Mucosa of stomach (tissue), 1 donor: ENCODE measurements around the gene VPS25.

ENCODE experiments used
- H3K27me3 ChIP-seq: one replicate; pipeline ENCODE4 v1.7.0; 2013; ENCODE audit warnings: mild to moderate bottlenecking, low read length; ENCODE audit not compliant: control insufficient read depth, insufficient read depth
- H3K36me3 ChIP-seq: one replicate; pipeline ENCODE4 v1.7.0; 2013; ENCODE audit warnings: low read length; ENCODE audit not compliant: control insufficient read depth, insufficient read depth
- H3K4me1 ChIP-seq: one replicate; pipeline ENCODE4 v1.7.0; 2013; ENCODE audit warnings: mild to moderate bottlenecking, low read length; ENCODE audit not compliant: control insufficient read depth, insufficient read depth
- H3K4me3 ChIP-seq: one replicate; pipeline ENCODE4 v1.7.0; 2013; ENCODE audit warnings: low read length
- H3K9ac ChIP-seq: one replicate; pipeline ENCODE4 v1.7.0; 2013; ENCODE audit warnings: mild to moderate bottlenecking, low read length, moderate library complexity
- H3K9me3 ChIP-seq: one replicate; pipeline ENCODE4 v1.7.0; 2013; ENCODE audit warnings: mild to moderate bottlenecking, low read length, moderate library complexity; ENCODE audit not compliant: control insufficient read depth
- donor health status: Pancreatic carcinoma.

The VPS25 gene

DNA sequence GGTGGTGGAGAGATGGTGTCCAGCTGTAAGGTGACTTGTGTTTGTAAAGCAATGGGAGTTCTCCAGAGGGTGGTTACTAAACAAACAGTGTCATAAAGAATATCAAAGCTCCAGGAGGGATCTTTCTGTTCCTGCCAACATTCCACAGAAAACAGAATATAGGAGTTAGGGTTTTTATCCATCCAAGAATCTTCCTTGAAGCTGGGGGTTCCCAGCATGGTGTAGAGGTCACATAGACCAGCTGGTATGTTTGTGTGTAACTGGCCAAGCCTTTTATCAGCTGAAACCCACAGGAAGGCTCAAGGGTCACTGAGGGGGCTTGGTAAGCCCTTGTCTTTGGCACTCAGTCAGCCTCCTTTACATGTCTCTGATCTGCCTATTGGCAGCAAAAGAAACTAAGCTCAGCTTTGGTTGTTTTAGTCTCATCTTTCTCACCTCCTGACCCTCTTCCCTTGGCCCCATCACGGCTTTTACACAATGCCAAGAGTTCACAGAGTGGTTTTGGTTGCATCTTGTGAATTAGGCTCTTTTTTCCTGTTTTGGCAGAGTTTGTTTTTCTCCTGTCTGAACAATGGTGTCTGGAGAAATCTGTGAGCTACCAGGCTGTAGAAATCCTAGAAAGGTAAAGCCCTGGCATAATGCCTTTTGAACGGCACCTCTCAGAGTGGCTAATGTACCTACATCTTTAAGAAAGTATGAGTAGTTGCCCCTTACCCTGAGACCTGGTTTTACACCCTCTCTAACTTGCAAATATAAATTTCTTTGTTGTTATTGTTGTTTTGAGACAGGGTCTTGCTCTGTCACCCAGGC lies 30.0 kb downstream of the VPS25 start:
- H3K4me1 ChIP-seq: peaks cover 35% of the 10 kb centered on the region
- no peak overlapping the region for H3K9ac ChIP-seq
- no peak overlapping the region for H3K4me3 ChIP-seq
- H3K27me3 ChIP-seq: no peaks in the 10 kb centered on the region
- H3K36me3 ChIP-seq: no peaks in the 10 kb centered on the region
- no peaks in the 10 kb centered on the region for H3K9me3 ChIP-seq

GRCh38 chr17:42804918-42805367 lies 31.7 kb downstream of the VPS25 start:
- Histone ChIP-seq H3K36me3 (no peaks in the 10 kb centered on the region), H3K27me3 (no peaks in the 10 kb centered on the region), H3K4me3 (no peak overlapping the region), H3K4me1 (peaks cover 29% of the 10 kb centered on the region), H3K9ac (no peak overlapping the region), H3K9me3 (no peaks in the 10 kb centered on the region)

DNA sequence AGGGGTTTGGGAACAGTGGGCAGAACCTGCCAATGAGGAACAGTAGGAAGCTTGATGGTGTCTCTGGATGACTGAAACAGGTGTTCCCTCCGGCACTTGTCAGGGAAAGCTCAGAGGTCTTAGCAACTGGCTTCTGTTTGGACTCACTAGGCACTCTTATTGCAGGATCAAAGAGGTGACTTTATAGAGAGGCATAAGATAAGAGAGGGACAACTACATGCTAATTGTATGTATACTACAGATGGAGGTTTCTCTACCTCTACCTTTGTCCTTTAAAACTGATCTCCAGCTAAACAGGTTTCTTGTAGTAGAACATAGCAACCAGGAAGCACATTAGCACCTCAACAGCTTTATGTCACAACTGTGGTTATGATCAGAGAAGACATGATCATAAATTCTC lies 33.0 kb downstream of the VPS25 start:
- H3K9ac ChIP-seq: no peak overlapping the region
- no peaks in the 10 kb centered on the region for H3K27me3 ChIP-seq
- H3K4me1 ChIP-seq: peaks cover 29% of the 10 kb centered on the region
- H3K4me3 ChIP-seq: no peak overlapping the region
- H3K36me3 ChIP-seq: no peaks in the 10 kb centered on the region
- no peaks in the 10 kb centered on the region for H3K9me3 ChIP-seq

GRCh38 chr17:42809250-42809649 lies 36.0 kb downstream of the VPS25 start:
- Histone ChIP-seq H3K4me1 (peaks cover 16% of the 10 kb centered on the region), H3K4me3 (no peak overlapping the region), H3K9ac (no peak overlapping the region), H3K36me3 (no peaks in the 10 kb centered on the region), H3K27me3 (no peaks in the 10 kb centered on the region), H3K9me3 (no peaks in the 10 kb centered on the region)

- no peak overlapping the region for H3K9ac ChIP-seq
- no peaks in the 10 kb centered on the region for H3K27me3 ChIP-seq
- H3K9me3 ChIP-seq: no peaks in the 10 kb centered on the region
- no peaks in the 10 kb centered on the region for H3K4me1 ChIP-seq
- H3K36me3 ChIP-seq: peaks cover 14% of the 10 kb centered on the region
- H3K4me3 ChIP-seq: no peak overlapping the region
Measured at GRCh38 chr17:42814633-42815399, 41.6 kb downstream of the VPS25 start.

GRCh38 chr17:42817866-42818265 lies 44.6 kb downstream of the VPS25 start:
- Histone ChIP-seq H3K27me3 (no peaks in the 10 kb centered on the region), H3K9me3 (no peaks in the 10 kb centered on the region), H3K36me3 (peaks cover 19% of the 10 kb centered on the region), H3K4me3 (no peak overlapping the region), H3K4me1 (peaks cover 3% of the 10 kb centered on the region), H3K9ac (no peak overlapping the region)

GRCh38 chr17:42818379-42818778 lies 45.1 kb downstream of the VPS25 start:
- Histone ChIP-seq H3K9me3 (no peaks in the 10 kb centered on the region), H3K36me3 (peaks cover 19% of the 10 kb centered on the region), H3K4me3 (no peak overlapping the region), H3K9ac (no peak overlapping the region), H3K27me3 (no peaks in the 10 kb centered on the region), H3K4me1 (peaks cover 8% of the 10 kb centered on the region)

GRCh38 chr17:42819939-42820535 lies 46.8 kb downstream of the VPS25 start:
- Histone ChIP-seq H3K27me3 (no peaks in the 10 kb centered on the region), H3K9me3 (no peaks in the 10 kb centered on the region), H3K4me1 (peaks cover 10% of the 10 kb centered on the region), H3K4me3 (no peak overlapping the region), H3K36me3 (peaks cover 19% of the 10 kb centered on the region), H3K9ac (no peak overlapping the region)

GRCh38 chr17:42821176-42821575 lies 47.9 kb downstream of the VPS25 start:
- Histone ChIP-seq H3K4me3 (no peak overlapping the region), H3K9me3 (no peaks in the 10 kb centered on the region), H3K4me1 (peaks cover 10% of the 10 kb centered on the region), H3K9ac (no peak overlapping the region), H3K36me3 (peaks cover 15% of the 10 kb centered on the region), H3K27me3 (no peaks in the 10 kb centered on the region)

DNA sequence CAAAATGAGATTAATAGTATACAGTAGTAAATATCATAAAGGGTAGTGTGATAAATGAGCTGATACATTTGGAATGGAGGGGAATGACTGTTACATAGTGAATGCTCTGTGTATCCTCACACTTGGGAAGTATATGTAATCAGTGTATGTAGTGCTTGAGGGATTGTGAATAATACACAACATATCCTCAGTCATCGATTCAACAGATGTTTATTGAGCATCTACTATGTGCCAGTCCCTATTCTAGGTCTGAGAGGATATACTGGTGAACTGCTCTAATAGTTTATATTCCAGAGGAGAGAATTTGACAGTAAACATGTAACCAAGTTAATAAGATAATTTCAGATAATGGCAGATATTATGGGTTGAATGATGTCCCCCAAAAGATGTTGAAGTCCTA lies 54.2 kb downstream of the VPS25 start:
- Histone ChIP-seq H3K36me3 (no peaks in the 10 kb centered on the region), H3K9ac (no peak overlapping the region), H3K9me3 (no peaks in the 10 kb centered on the region), H3K4me3 (no peak overlapping the region), H3K27me3 (no peaks in the 10 kb centered on the region), H3K4me1 (peaks cover 10% of the 10 kb centered on the region)
